MG63 (cell line): ENCODE results near the gene ZNF488. TPM values are rescaled to one million over a fixed set of nuclear protein-coding genes. Genes with fewer than 3 reads are reported as not detected.
A peak's percentile ranks its signal among the peaks of the same experiment; 100 is the strongest.

ENCODE experiments used
- DNase-seq: peaks from one replicate; pipeline ENCODE4 v3.0.0-alpha.2; 2020
- H3K27me3 ChIP-seq: fragments of 250-450 bp; sonication (Bioruptor Pico); 2 replicates; pipeline ENCODE4 v1.5.1; 2020; ENCODE audit warnings: mild to moderate bottlenecking, moderate library complexity
- H3K36me3 ChIP-seq: fragments of 250-450 bp; sonication (Bioruptor Pico); 2 replicates; pipeline ENCODE4 v1.5.1; 2020; ENCODE audit warnings: mild to moderate bottlenecking, moderate library complexity
- H3K4me3 ChIP-seq: fragments of 250-450 bp; sonication (Bioruptor Pico); 2 replicates; pipeline ENCODE4 v1.5.1; 2020; ENCODE audit warnings: mild to moderate bottlenecking, moderate library complexity
- H3K9me3 ChIP-seq: fragments of 250-450 bp; sonication (Bioruptor Pico); 2 replicates; pipeline ENCODE4 v1.5.1; 2020; ENCODE audit warnings: mild to moderate bottlenecking, moderate library complexity
- total RNA-seq: library from RNA; depleted of rRNA; stranded (reverse); fragments of >200 nt; shearing (Covaris generic); gene quantifications from 2 replicates; pipeline ENCODE4 v1.2.3, GENCODE V29; 2014; ENCODE audit warnings: low replicate concordance

The ZNF488 gene
- total RNA-seq, 1 experiment from 2014 or later: 0.07 TPM

- H3K4me3 ChIP-seq: no peak overlapping the region
- no peaks in the 10 kb centered on the region for H3K27me3 ChIP-seq
- H3K36me3 ChIP-seq: no peaks in the 10 kb centered on the region
- DNase-seq: no peak
- no peaks in the 10 kb centered on the region for H3K9me3 ChIP-seq
Measured at GRCh38 chr10:47413531-47414226, 29.6 kb upstream of the ZNF488 start.

DNA sequence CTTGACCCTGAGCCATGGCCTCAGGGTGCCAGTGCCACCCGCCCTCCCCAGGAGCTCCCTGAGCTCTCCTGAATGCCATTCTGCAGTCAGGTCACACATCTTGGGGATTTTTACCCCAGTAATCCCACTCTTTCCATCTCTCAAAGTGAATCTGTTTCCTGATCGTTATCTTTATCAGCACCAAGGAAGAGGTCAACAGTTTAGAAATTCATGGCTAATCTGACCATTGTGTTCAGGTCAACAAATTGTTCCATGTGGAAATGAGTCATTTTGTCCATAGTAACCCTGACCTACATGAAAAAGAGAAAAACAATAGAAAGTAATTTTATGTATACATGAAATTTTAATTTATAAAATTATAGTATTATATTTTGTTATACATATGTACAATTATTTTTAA lies 28.8 kb upstream of the ZNF488 start:
- Histone ChIP-seq H3K36me3 (no peaks in the 10 kb centered on the region), H3K9me3 (no peaks in the 10 kb centered on the region), H3K4me3 (no peak overlapping the region), H3K27me3 (no peaks in the 10 kb centered on the region)
- no peak for DNase-seq

GRCh38 chr10:47412177-47412730 lies 28.2 kb upstream of the ZNF488 start:
- no peaks in the 10 kb centered on the region for H3K9me3 ChIP-seq
- H3K4me3 ChIP-seq: no peak overlapping the region
- no peak for DNase-seq
- H3K27me3 ChIP-seq: no peaks in the 10 kb centered on the region
- no peaks in the 10 kb centered on the region for H3K36me3 ChIP-seq

DNA sequence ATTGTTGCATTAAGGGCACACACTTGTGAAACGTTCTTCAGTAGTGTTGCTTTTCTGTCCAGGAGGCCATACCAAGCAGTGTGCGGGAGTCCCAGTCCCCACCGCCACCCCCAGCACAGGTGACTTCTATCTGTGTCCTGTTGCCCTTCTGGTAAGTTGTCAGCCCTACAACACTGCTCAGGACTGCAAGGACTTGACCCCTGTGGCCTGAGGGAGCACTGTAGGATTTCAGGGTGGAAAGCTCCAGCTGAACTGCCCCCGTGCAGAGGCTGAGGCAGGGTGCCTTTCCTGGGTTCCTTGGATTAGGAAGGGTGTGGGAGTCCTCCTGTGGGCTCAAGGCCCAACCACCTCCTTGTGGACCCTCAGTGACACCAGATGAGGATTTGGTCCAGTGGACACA lies 26.8 kb upstream of the ZNF488 start:
- DNase-seq: no peak
- Histone ChIP-seq H3K27me3 (no peaks in the 10 kb centered on the region), H3K9me3 (no peaks in the 10 kb centered on the region), H3K36me3 (no peaks in the 10 kb centered on the region), H3K4me3 (no peak overlapping the region)

DNA sequence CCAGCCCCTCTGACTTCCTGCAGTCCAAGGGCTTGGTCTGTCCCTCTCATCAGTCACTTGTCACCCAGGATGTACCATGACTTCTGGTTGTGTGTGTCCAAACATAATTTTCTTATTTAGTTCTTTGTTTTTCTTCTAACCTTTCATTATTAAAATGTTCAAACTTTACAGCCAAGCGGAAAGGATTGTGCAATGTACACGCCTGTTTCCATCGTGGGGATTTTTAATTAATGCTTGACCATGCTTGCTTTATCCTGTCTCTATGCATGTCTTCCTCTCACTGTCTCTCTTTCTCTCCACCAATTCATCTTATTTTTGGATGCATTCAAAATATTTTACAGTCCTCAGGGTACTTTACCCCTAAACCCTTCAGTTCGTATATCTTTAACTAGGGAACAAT lies 26.2 kb upstream of the ZNF488 start:
- Histone ChIP-seq H3K9me3 (no peaks in the 10 kb centered on the region), H3K36me3 (no peaks in the 10 kb centered on the region), H3K4me3 (no peak overlapping the region), H3K27me3 (no peaks in the 10 kb centered on the region)
- DNase-seq: no peak

DNA sequence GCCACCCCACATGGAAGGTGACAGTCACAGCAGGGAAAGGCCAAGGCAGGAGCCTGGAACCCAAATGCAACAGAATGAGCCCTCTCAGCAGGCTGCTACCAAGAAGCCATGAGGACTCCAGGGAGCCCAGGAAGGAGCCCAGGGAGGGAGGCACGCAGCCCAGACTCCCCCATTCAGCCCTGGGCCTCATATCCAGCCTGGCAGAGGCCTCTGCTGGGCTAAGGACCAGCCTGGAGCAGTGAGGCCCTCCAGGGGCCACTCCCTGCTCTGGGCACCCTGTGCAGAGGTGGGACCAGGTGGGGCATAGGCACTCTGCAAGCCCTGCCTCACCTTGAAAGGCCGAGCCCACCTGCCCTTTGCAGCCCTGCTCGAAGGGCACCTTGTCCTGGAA lies 25.8 kb upstream of the ZNF488 start:
- H3K4me3 ChIP-seq: no peak overlapping the region
- no peaks in the 10 kb centered on the region for H3K36me3 ChIP-seq
- no peaks in the 10 kb centered on the region for H3K9me3 ChIP-seq
- no peak for DNase-seq
- H3K27me3 ChIP-seq: no peaks in the 10 kb centered on the region

GRCh38 chr10:47409171-47409865 lies 25.2 kb upstream of the ZNF488 start:
- DNase-seq: no peak
- Histone ChIP-seq H3K27me3 (no peaks in the 10 kb centered on the region), H3K4me3 (no peak overlapping the region), H3K36me3 (no peaks in the 10 kb centered on the region), H3K9me3 (no peaks in the 10 kb centered on the region)

DNA sequence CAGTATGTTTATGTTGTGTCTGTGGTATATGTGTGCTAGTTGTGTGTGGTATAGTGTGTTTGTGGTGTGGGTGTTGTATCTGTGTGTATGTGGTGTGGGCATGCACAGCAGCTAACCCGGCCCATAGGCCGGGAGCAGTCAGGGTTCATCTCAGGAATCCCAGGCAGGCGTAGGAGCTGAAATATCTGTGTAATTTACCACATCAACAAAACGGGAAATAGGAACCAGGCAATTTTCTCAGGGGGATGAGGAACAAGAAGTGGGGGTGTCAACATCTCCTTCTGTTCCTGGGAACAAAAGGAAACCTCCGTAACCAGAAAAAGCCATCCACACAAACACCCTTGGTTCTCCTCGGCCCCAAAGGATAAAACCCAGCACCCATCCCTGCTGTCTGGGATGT lies 24.5 kb upstream of the ZNF488 start:
- DNase-seq: no peak
- H3K4me3 ChIP-seq: no peak overlapping the region
- H3K9me3 ChIP-seq: no peaks in the 10 kb centered on the region
- no peaks in the 10 kb centered on the region for H3K36me3 ChIP-seq
- no peaks in the 10 kb centered on the region for H3K27me3 ChIP-seq

GRCh38 chr10:47406870-47407691 lies 23.0 kb upstream of the ZNF488 start:
- peak; percentile 77 for DNase-seq
- H3K4me3 ChIP-seq: no peak overlapping the region
- no peaks in the 10 kb centered on the region for H3K36me3 ChIP-seq
- no peaks in the 10 kb centered on the region for H3K9me3 ChIP-seq
- H3K27me3 ChIP-seq: no peaks in the 10 kb centered on the region

DNA sequence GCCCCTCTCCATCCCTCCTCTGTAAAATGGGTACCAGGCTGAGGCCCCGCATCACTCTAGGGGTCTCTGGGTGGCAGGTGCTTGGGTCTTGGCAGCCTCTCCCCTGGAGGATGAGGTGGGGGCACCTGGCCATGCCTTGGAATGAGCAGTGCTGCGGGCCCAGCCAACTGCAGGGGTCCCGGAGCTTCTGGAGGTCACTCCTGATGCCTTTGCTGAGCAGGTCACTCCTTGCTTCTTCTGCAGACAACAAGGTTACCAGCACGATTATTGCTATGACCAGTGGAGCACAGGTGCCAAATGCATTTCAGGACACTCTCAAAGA lies 22.4 kb upstream of the ZNF488 start:
- DNase-seq: no peak
- no peaks in the 10 kb centered on the region for H3K9me3 ChIP-seq
- H3K36me3 ChIP-seq: no peaks in the 10 kb centered on the region
- no peaks in the 10 kb centered on the region for H3K27me3 ChIP-seq
- no peak overlapping the region for H3K4me3 ChIP-seq

- no peak for DNase-seq
- H3K27me3 ChIP-seq: no peaks in the 10 kb centered on the region
- no peaks in the 10 kb centered on the region for H3K9me3 ChIP-seq
- H3K36me3 ChIP-seq: no peaks in the 10 kb centered on the region
- no peak overlapping the region for H3K4me3 ChIP-seq
Measured at GRCh38 chr10:47405857-47406547, 21.9 kb upstream of the ZNF488 start.

DNA sequence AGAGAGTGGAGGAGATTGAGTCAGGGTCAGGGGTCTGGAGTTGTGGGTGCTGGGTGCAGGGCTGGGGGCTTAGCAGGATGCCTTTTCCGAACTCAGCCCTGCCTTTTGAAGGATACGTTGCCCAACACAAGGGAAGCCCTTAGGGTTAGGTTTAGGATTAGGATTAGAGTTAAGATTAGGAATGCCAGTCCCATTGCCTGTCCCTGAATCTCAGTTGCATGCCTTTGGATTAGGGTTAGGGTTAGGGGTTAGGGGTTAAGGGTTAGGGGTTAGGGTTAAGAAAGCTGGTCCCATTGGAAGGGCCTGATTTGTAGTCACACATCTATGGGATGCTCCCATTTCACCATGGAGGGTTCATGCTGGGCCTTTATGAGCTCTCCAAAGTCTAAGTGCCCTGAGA lies 20.8 kb upstream of the ZNF488 start:
- H3K27me3 ChIP-seq: no peaks in the 10 kb centered on the region
- H3K9me3 ChIP-seq: no peaks in the 10 kb centered on the region
- no peaks in the 10 kb centered on the region for H3K36me3 ChIP-seq
- DNase-seq: no peak
- H3K4me3 ChIP-seq: no peak overlapping the region

GRCh38 chr10:47404446-47404845 lies 20.4 kb upstream of the ZNF488 start:
- no peaks in the 10 kb centered on the region for H3K27me3 ChIP-seq
- H3K9me3 ChIP-seq: no peaks in the 10 kb centered on the region
- H3K4me3 ChIP-seq: no peak overlapping the region
- DNase-seq: no peak
- no peaks in the 10 kb centered on the region for H3K36me3 ChIP-seq

DNA sequence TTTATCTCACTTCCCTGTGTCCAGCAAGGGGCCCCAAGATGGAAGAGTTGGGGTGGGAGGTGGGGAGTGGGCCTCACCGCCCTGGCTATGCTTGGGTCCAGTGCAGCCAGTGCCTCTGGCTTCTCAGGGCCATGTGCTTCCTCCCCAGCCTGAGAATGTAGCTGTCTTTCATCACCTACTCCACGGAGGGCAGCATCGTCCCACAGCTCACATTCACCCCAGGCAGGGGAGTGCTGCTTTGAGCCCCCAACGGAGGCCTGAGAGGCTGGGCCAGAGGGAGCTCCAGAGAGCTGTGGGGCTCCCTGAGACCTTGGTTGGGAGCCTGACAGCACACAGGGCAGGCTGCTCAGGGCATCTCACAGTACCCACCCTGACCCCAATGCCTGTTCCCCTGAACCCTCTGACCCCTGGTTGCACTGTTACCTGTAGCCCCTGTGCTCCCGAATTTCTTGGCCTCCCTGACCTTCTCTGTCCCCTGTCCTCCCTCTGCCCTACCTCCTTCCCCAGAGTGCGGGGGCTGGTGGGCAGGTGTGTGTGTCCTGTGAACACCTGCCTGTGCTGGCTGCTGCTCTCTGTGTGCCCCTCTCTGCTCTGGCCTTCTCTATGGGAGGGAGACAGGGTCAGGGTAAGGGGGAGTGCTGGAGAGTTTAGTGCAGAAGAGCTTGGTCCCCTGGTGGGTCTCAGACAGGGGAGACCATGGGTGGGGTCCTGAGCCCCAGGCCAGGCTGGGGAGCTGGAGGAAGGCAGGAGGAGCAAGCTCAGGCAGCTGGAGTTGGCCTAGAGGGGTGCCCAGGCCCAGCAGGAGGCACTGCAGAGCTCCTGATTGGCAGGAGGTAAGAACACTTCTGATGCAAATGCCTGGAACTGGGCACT lies 19.6 kb upstream of the ZNF488 start:
- Histone ChIP-seq H3K4me3 (no peak overlapping the region), H3K9me3 (no peaks in the 10 kb centered on the region), H3K36me3 (no peaks in the 10 kb centered on the region), H3K27me3 (no peaks in the 10 kb centered on the region)
- DNase-seq: no peak

- no peak overlapping the region for H3K4me3 ChIP-seq
- H3K9me3 ChIP-seq: no peaks in the 10 kb centered on the region
- H3K36me3 ChIP-seq: no peaks in the 10 kb centered on the region
- DNase-seq: peak; percentile 91
- H3K27me3 ChIP-seq: no peaks in the 10 kb centered on the region
Measured at GRCh38 chr10:47402641-47403301, 18.7 kb upstream of the ZNF488 start.
